Measurements from ENCODE around the gene PMEL. TPM values are rescaled to one million over a fixed set of nuclear protein-coding genes. Genes with fewer than 3 reads are reported as not detected.
A peak's percentile ranks its signal among the peaks of the same experiment; 100 is the strongest.

The PMEL gene
- total and polyA plus RNA-seq, 2 of the 8 experiments (the other 6 are each of a cell fraction or from before 2014, with no cell fraction given): 120 to 382 TPM

GRCh38 chr12:55966408-55967281 is 803 bp upstream of the PMEL start, which contains the start of gene CDK2 (continued):
- no peak for TF ChIP-seq CTCF (IDR thresholded peaks at IDR 0.05; ENCODE audit: control extremely low read depth in 1 of 3, insufficient read depth in 1 of 3, low read depth in 1 of 3, low read length in 3 of 3)
- no peak for TF ChIP-seq KDM1A (IDR thresholded peaks at IDR 0.05; ENCODE audit: borderline replicate concordance, low read length)
- no peak for TF ChIP-seq KDM5A (IDR thresholded peaks at IDR 0.05; ENCODE audit: low read length)
- peak; percentile 17 for TF ChIP-seq TBP (IDR thresholded peaks at IDR 0.05; ENCODE audit: low read depth, low read length)
- peak; percentile 37 to 74; a peak in 3 of 4 replicates for TF ChIP-seq SIN3A (conservative IDR thresholded peaks at IDR 0.05 in 1 of 2, IDR thresholded peaks at IDR 0.05 in 1 of 2; ENCODE audit: low read depth in 1 of 2, low read length in 2 of 2)
- no peak for TF ChIP-seq SRF (IDR thresholded peaks at IDR 0.05; ENCODE audit: low read depth, low read length)
- no peak for TF ChIP-seq SP2 (IDR thresholded peaks at IDR 0.05; ENCODE audit: low read length)
- no peak for TF ChIP-seq RNF2 (IDR thresholded peaks at IDR 0.05; ENCODE audit: borderline replicate concordance, low read depth, low read length, missing control alignments, poor library complexity, severe bottlenecking)
- TF ChIP-seq MAFK (IDR thresholded peaks at IDR 0.05; ENCODE audit: low read depth, low read length): no peak
- no peak for TF ChIP-seq NRF1 (IDR thresholded peaks at IDR 0.05; ENCODE audit: low read depth, low read length)
- TF ChIP-seq BACH1 (IDR thresholded peaks at IDR 0.05; ENCODE audit: low read length): no peak

All from H1 (cell line).